A204.1 (cell line): ENCODE results near the gene CLSTN2.

ENCODE experiments used
- FAIRE-seq: peaks from 2 replicates; lab custom pipeline; 2012; peaks lifted over from hg19 to GRCh38; lab: Jason Lieb, UNC

The CLSTN2 gene

GRCh38 chr3:140521751-140522445 is 586.9 kb downstream of the CLSTN2 start:
- FAIRE-seq: no peak

GRCh38 chr3:140522653-140523380 is 587.8 kb downstream of the CLSTN2 start:
- no peak for FAIRE-seq

- no peak for FAIRE-seq
Measured at GRCh38 chr3:140523600-140523999, 588.6 kb downstream of the CLSTN2 start.

GRCh38 chr3:140527156-140527555 is 592.2 kb downstream of the CLSTN2 start:
- FAIRE-seq: no peak

- FAIRE-seq: no peak
Measured at GRCh38 chr3:140529096-140529495, 594.1 kb downstream of the CLSTN2 start.

GRCh38 chr3:140529558-140529957 is 594.6 kb downstream of the CLSTN2 start:
- FAIRE-seq: no peak

- no peak for FAIRE-seq
Measured at GRCh38 chr3:140530131-140530530, 595.1 kb downstream of the CLSTN2 start.

GRCh38 chr3:140530603-140531002 is 595.6 kb downstream of the CLSTN2 start:
- no peak for FAIRE-seq

GRCh38 chr3:140532793-140533330 is 597.9 kb downstream of the CLSTN2 start:
- no peak for FAIRE-seq

- FAIRE-seq: no peak
Measured at GRCh38 chr3:140536926-140537726, 602.1 kb downstream of the CLSTN2 start.

GRCh38 chr3:140537727-140538082 is 602.7 kb downstream of the CLSTN2 start:
- FAIRE-seq: no peak

- no peak for FAIRE-seq
Measured at GRCh38 chr3:140540262-140540661, 605.3 kb downstream of the CLSTN2 start.

- FAIRE-seq: no peak
Measured at GRCh38 chr3:140541975-140542653, 607.1 kb downstream of the CLSTN2 start.

GRCh38 chr3:140545197-140545596 is 610.2 kb downstream of the CLSTN2 start:
- no peak for FAIRE-seq

GRCh38 chr3:140545756-140546155 is 610.8 kb downstream of the CLSTN2 start:
- FAIRE-seq: no peak

- no peak for FAIRE-seq
Measured at GRCh38 chr3:140546649-140547048, 611.7 kb downstream of the CLSTN2 start.

GRCh38 chr3:140552403-140552802 is 617.4 kb downstream of the CLSTN2 start:
- no peak for FAIRE-seq

GRCh38 chr3:140552898-140553297 is 617.9 kb downstream of the CLSTN2 start:
- FAIRE-seq: no peak

- no peak for FAIRE-seq
Measured at GRCh38 chr3:140553591-140553990, 618.6 kb downstream of the CLSTN2 start.

- FAIRE-seq: no peak
Measured at GRCh38 chr3:140555666-140556065, 620.7 kb downstream of the CLSTN2 start.

GRCh38 chr3:140557476-140557875 is 622.5 kb downstream of the CLSTN2 start:
- no peak for FAIRE-seq

GRCh38 chr3:140559546-140559945 is 624.6 kb downstream of the CLSTN2 start:
- FAIRE-seq: no peak
